Duodenal mucosa (tissue), 2 donors: ENCODE data around the gene PRODH2.

Source experiments
- H3K27ac ChIP-seq: one replicate; pipeline ENCODE4 v1.7.0; 2013; ENCODE audit warnings: low read depth, low read length
- H3K27me3 ChIP-seq, 2 donors: one replicate each; pipeline ENCODE4 v1.7.0; 2013; ENCODE audit warnings: low read length in 2 of 2, control low read depth in 1 of 2; ENCODE audit not compliant: insufficient read depth in 2 of 2, control insufficient read depth in 1 of 2
- H3K36me3 ChIP-seq, 2 donors: one replicate each; pipeline ENCODE4 v1.7.0; 2013; ENCODE audit warnings: low read length in 2 of 2, control low read depth in 1 of 2; ENCODE audit not compliant: insufficient read depth in 2 of 2, control insufficient read depth in 1 of 2
- H3K4me1 ChIP-seq, 2 donors: one replicate each; pipeline ENCODE4 v1.7.0; 2013; ENCODE audit warnings: low read length in 2 of 2, control low read depth in 1 of 2; ENCODE audit not compliant: insufficient read depth in 2 of 2, control insufficient read depth in 1 of 2
- H3K4me3 ChIP-seq, 2 donors: one replicate each; pipeline ENCODE4 v1.7.0; 2013; ENCODE audit warnings: low read length in 2 of 2, low read depth in 1 of 2
- H3K9ac ChIP-seq, 2 donors: one replicate each; pipeline ENCODE4 v1.7.0; 2013; ENCODE audit warnings: low read length in 2 of 2, low read depth in 1 of 2
- H3K9me3 ChIP-seq, 2 donors: one replicate each; pipeline ENCODE4 v1.7.0; 2013; ENCODE audit warnings: low read length in 2 of 2, control low read depth in 1 of 2; ENCODE audit not compliant: control insufficient read depth in 1 of 2

The PRODH2 gene

GRCh38 chr19:35751839-35752745 lies 60.6 kb downstream of the PRODH2 start:
- Histone ChIP-seq H3K9me3 (no peaks in the 10 kb centered on the region), H3K9ac (no peak overlapping the region), H3K27me3 (peaks cover 0 to 4% of the 10 kb centered on the region in 2 donors), H3K27ac (no peak overlapping the region), H3K4me1 (peaks cover 15 to 28% of the 10 kb centered on the region in 2 donors), H3K36me3 (peaks cover 10 to 25% of the 10 kb centered on the region in 2 donors), H3K4me3 (no peak overlapping the region)

GRCh38 chr19:35750167-35750566 lies 62.5 kb downstream of the PRODH2 start:
- peaks cover 18 to 24% of the 10 kb centered on the region in 2 donors for H3K4me1 ChIP-seq
- no peak overlapping the region for H3K27ac ChIP-seq
- H3K36me3 ChIP-seq = peaks cover 10 to 25% of the 10 kb centered on the region in 2 donors
- no peaks in the 10 kb centered on the region for H3K9me3 ChIP-seq
- H3K4me3 ChIP-seq = no peak overlapping the region
- H3K27me3 ChIP-seq = no peaks in the 10 kb centered on the region
- no peak overlapping the region for H3K9ac ChIP-seq
